Activated T-cell treated with anti-CD3 and anti-CD28 coated beads, Interleukin-2, amount 50 U/mL, for 4 hours (primary cell): ENCODE measurements around the gene SFMBT2. TPM values are rescaled to one million over a fixed set of nuclear protein-coding genes. Genes with fewer than 3 reads are reported as not detected.
A peak's percentile ranks its signal among the peaks of the same experiment; 100 is the strongest.
"Not testable (repeated sequence)": the region's sequence is repeated elsewhere in the genome, so short reads cannot be mapped to it uniquely, and the experiment has no call there.

ENCODE experiments used
- ATAC-seq, 2 donors: fragments of 200-7000 bp; cut with Tn5 transposase; one replicate each; pipeline ENCODE4 v1.10.0; 2021
- DNase-seq: peaks from one replicate; pipeline ENCODE4 v3.0.0-alpha.2; 2020
- H3K27me3 Mint-ChIP-seq: one replicate; pipeline ENCODE4 v1.8.0; 2021; ENCODE audit warnings: low read depth, mixed read lengths
- H3K36me3 Mint-ChIP-seq: one replicate; pipeline ENCODE4 v1.8.0; 2022; ENCODE audit warnings: mixed read lengths; ENCODE audit not compliant: insufficient read depth
- H3K4me1 Mint-ChIP-seq: one replicate; pipeline ENCODE4 v1.8.0; 2021; ENCODE audit warnings: low read depth, mixed read lengths
- H3K4me3 Mint-ChIP-seq: one replicate; pipeline ENCODE4 v1.8.0; 2021; ENCODE audit warnings: mild to moderate bottlenecking, moderate library complexity, mixed read lengths
- H3K9me3 Mint-ChIP-seq: one replicate; pipeline ENCODE4 v1.8.0; 2021; ENCODE audit warnings: mixed read lengths
- total RNA-seq, 3 donors: library from RNA; stranded (reverse); gene quantifications; one replicate each; pipeline ENCODE4 v1.2.1, GENCODE V29; 2021

Gene SFMBT2
- total RNA-seq, 3 donors from 2014 or later, result 16.4 to 22.0 (median 20.6) TPM

DNA sequence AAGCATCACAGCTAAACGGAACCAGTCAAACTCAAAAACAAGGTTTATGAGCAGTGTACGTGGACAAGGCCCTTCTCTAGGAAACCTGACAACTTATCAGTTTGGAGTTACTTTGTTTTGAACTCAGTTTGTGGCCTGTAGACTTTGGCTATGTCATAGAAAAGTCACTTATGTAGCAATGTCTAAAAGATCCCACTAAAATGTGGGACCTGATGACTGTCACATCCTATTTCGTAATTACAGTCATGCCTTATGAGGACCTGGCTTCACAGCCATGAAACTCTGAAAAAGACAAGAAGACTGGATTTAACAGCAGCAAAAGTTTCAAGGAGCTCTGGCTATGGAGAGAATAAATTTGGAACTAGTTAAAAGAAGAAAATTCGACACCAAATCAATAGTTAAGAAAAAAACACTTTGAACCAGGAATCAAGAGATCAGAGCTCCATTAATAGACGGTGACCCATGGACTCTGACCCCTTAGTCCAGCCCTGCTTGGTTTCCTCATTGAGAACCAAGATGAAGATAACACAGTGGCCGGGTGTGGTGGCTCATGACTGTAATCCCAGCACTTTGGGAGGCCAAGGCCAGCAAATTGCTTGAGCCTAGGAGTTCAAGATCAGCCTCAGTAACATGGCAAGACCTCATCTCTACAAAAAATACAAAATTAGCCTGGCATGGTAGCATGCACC lies 204.3 kb downstream of the SFMBT2 start:
- Mint-ChIP-seq H3K27me3 (no peaks in the 10 kb centered on the region), H3K4me1 (peaks cover 2% of the 10 kb centered on the region), H3K9me3 (no peaks in the 10 kb centered on the region), H3K4me3 (no peak overlapping the region), H3K36me3 (peaks cover 42% of the 10 kb centered on the region)
- no peak for DNase-seq
- no peak for ATAC-seq

DNA sequence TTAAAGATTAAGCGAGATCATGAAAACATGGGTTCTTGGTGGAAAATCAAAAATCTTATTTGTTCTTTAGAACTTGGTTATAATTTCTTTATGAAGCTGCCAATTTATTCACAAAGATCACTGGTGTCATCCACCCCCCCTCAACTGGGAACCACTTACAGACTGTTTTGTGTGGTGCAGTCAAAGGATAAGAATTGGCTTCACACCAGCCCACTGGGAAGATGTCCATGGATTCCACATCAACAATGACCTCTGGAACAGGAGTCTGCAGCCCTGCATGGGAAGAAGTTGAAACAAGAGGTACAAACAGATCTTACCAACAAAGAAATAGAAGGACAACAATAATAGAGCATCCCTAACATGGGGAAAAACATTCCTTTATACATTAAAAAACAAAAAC lies 205.2 kb downstream of the SFMBT2 start:
- peaks cover 44% of the 10 kb centered on the region for H3K36me3 Mint-ChIP-seq
- DNase-seq (no peak), ATAC-seq (no peak)
- no peaks in the 10 kb centered on the region for H3K9me3 Mint-ChIP-seq
- no peak overlapping the region for H3K4me3 Mint-ChIP-seq
- H3K4me1 Mint-ChIP-seq, result peaks cover 2% of the 10 kb centered on the region
- H3K27me3 Mint-ChIP-seq, result no peaks in the 10 kb centered on the region

DNA sequence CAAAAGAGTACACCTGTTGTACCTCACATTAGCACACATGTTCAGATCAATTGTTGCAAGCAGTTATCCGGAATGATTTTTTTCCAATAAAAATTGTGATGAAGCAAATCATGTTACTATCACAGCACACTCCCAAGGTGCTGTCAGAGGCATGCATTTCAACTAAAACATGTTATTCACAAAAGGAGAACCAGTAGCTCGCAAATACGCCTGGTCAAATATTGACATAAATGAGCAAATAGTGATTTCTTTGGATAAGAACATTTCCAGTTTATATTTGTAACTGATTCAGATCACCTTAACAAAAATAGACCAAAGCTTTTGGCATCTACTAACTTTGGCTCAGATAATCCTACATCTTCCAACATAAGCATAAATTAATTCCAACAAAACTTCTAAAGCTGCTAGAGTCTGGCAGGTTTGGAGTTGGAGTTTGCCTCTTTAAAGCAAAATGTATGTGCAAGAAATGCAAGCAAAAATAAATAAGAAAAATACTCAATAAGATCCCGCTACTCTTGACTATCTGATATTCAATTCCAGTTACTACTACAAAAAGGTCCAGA lies 208.0 kb downstream of the SFMBT2 start:
- H3K36me3 Mint-ChIP-seq, result peaks cover 43% of the 10 kb centered on the region
- DNase-seq (no peak), ATAC-seq (no peak)
- no peaks in the 10 kb centered on the region for H3K27me3 Mint-ChIP-seq
- no peaks in the 10 kb centered on the region for H3K9me3 Mint-ChIP-seq
- H3K4me3 Mint-ChIP-seq, result no peak overlapping the region
- no peaks in the 10 kb centered on the region for H3K4me1 Mint-ChIP-seq

- Mint-ChIP-seq H3K4me1 (peaks cover 32% of the 10 kb centered on the region), H3K27me3 (no peaks in the 10 kb centered on the region), H3K36me3 (peaks cover 62% of the 10 kb centered on the region), H3K9me3 (peaks cover 6% of the 10 kb centered on the region), H3K4me3 (no peak overlapping the region)
- no peak for ATAC-seq
- no peak for DNase-seq
These were observed 211.6 kb downstream of the SFMBT2 start for GRCh38 chr10:7199152-7199760.

DNA sequence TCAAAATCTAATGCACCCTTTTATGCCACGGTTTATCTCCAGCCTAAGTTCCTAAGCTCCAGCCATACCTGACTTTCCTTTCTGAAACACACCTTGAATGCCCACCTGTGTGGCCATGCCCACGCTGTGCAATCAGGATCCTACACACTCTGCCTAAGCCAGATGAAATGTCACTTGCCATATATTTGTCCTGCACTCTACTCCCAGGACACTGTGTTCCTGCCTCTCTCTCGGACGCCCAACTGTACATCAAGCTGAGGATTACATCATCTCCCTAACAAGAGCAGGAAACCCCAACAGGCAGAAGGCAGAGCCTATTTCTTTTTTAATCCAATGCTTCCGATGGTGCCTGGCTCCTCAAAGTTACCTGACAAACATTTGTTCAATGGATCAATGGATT lies 214.6 kb downstream of the SFMBT2 start:
- ATAC-seq (no peak), DNase-seq (no peak)
- Mint-ChIP-seq H3K4me1 (peaks cover 60% of the 10 kb centered on the region), H3K27me3 (no peaks in the 10 kb centered on the region), H3K4me3 (no peak overlapping the region), H3K36me3 (peaks cover 52% of the 10 kb centered on the region), H3K9me3 (peaks cover 8% of the 10 kb centered on the region)

DNA sequence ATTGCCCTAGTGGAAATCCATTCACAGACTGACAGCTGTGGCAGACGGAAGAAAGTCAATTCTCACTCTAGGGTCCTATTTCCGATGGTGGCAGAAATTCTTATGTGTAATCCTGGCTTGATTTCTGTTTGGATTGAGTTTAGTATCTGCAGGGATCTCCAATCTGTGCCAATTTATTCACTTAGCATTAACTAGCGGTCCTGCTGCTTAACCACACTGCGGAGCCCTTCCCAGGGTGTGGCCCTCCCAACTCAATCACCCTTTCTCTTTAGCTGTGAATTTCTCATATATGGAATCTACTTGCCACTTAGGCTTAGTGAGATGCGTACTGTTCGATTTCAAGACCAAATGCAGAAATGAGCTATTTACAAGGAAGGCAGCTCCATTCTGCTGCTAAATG lies 215.7 kb downstream of the SFMBT2 start:
- peaks cover 52% of the 10 kb centered on the region for H3K36me3 Mint-ChIP-seq
- no peak overlapping the region for H3K4me3 Mint-ChIP-seq
- H3K27me3 Mint-ChIP-seq, result no peaks in the 10 kb centered on the region
- no peak for ATAC-seq
- peaks cover 69% of the 10 kb centered on the region for H3K4me1 Mint-ChIP-seq
- peaks cover 9% of the 10 kb centered on the region for H3K9me3 Mint-ChIP-seq
- DNase-seq, result no peak

DNA sequence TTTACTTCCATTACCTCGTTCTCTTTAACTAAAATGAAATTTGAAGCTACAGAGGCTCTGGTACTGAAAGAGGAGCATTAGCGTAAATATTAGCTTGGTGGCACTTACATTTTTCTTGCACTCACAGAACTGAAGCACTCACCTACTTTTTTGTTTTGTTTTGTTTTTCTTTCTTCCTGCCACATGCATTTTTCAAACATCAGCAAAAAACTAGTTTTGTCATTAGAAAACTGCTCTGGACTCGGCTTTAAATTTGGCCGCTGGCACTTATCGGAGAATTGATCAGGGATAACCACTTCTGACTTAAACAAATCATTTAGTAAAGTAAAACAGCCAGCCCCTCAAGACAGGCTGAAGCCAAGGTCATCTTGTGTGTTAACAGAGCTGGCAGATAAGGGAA lies 216.3 kb downstream of the SFMBT2 start:
- Mint-ChIP-seq H3K36me3 (peaks cover 48% of the 10 kb centered on the region), H3K27me3 (no peaks in the 10 kb centered on the region), H3K4me3 (no peak overlapping the region), H3K4me1 (peaks cover 71% of the 10 kb centered on the region), H3K9me3 (peaks cover 9% of the 10 kb centered on the region)
- DNase-seq (no peak), ATAC-seq (no peak)

DNA sequence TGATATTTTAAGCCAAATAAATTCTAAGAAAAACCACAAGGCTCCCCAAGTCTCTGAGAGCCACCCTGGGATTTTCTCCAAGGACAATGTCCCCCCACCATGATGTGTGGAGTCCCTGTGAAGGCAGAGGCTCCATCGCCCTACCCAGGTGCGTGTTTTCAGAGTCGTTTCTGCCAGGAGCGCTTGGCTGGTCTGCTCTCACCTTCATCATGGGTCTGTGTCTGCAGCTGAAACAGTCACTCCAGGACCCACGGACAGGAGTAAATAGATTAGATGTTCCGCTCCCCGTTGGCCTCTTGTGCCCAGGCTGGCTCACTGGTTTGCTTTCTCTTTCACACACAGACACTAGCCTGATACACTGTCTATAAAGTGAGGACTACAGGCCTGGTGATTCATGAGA lies 217.5 kb downstream of the SFMBT2 start:
- H3K27me3 Mint-ChIP-seq, result no peaks in the 10 kb centered on the region
- ATAC-seq (peak; percentile 79 to 81), DNase-seq (peak; percentile 23)
- peak overlapping the region; percentile 61 for H3K4me3 Mint-ChIP-seq
- peaks cover 74% of the 10 kb centered on the region for H3K4me1 Mint-ChIP-seq
- peaks cover 52% of the 10 kb centered on the region for H3K36me3 Mint-ChIP-seq
- H3K9me3 Mint-ChIP-seq, result peaks cover 9% of the 10 kb centered on the region

- Mint-ChIP-seq H3K27me3 (no peaks in the 10 kb centered on the region), H3K9me3 (peaks cover 9% of the 10 kb centered on the region), H3K4me3 (peak overlapping the region; percentile 61), H3K4me1 (peaks cover 75% of the 10 kb centered on the region), H3K36me3 (peaks cover 49% of the 10 kb centered on the region)
- peak; percentile 63 for DNase-seq
- peak; percentile 84 to 86 for ATAC-seq
These were observed 217.9 kb downstream of the SFMBT2 start for GRCh38 chr10:7192831-7193361.

DNA sequence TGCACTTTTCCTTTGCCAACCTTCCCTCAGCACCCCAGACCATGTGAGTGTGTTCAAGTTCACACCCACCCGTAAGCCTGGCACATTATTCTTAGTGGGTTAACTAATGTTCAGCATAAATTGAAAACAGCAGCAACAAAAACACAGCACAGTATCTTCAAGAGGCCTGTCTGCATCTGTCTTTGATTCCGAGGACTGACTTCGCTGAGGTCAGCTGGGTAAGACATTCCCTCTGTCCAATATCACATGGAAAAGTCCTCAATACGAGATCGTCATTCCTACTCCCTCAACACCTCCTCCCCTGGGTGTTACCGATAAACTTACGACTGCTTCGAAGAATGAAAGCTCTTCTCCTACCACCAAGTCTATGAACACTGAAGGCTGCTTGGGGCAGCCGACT lies 218.8 kb downstream of the SFMBT2 start:
- Mint-ChIP-seq H3K27me3 (no peaks in the 10 kb centered on the region), H3K9me3 (peaks cover 9% of the 10 kb centered on the region), H3K4me1 (peaks cover 77% of the 10 kb centered on the region), H3K36me3 (peaks cover 48% of the 10 kb centered on the region), H3K4me3 (peak overlapping the region; percentile 61)
- DNase-seq (no peak), ATAC-seq (no peak)

DNA sequence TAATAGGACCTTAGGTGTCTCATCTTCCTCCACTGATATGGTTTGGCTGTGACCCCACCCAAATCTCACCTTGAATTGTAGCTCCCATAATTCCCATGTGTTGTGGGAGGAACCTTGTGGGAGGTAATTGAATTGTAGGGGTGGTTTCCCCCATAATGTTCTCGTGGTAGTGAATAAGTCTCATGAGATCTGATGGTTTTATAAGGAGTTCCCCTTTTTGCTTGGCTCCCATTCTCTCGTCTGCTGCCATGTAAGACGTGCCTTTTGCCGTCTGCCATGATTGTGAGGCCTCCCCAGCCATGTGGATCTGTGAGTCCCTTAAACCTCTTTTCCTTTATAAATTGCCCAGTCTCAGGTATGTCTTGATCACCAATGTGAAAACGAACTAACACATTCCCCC lies 220.1 kb downstream of the SFMBT2 start:
- Mint-ChIP-seq H3K36me3 (peaks cover 42% of the 10 kb centered on the region), H3K4me1 (peaks cover 72% of the 10 kb centered on the region)
- ATAC-seq, H3K27me3 Mint-ChIP-seq, DNase-seq, H3K9me3 Mint-ChIP-seq, H3K4me3 Mint-ChIP-seq: not testable (repeated sequence)

- ATAC-seq (no peak), DNase-seq (no peak)
- Mint-ChIP-seq H3K27me3 (no peaks in the 10 kb centered on the region), H3K4me3 (no peak overlapping the region), H3K4me1 (peaks cover 72% of the 10 kb centered on the region), H3K36me3 (peaks cover 40% of the 10 kb centered on the region), H3K9me3 (peaks cover 10% of the 10 kb centered on the region)
These were observed 220.9 kb downstream of the SFMBT2 start for GRCh38 chr10:7189909-7190308.

DNA sequence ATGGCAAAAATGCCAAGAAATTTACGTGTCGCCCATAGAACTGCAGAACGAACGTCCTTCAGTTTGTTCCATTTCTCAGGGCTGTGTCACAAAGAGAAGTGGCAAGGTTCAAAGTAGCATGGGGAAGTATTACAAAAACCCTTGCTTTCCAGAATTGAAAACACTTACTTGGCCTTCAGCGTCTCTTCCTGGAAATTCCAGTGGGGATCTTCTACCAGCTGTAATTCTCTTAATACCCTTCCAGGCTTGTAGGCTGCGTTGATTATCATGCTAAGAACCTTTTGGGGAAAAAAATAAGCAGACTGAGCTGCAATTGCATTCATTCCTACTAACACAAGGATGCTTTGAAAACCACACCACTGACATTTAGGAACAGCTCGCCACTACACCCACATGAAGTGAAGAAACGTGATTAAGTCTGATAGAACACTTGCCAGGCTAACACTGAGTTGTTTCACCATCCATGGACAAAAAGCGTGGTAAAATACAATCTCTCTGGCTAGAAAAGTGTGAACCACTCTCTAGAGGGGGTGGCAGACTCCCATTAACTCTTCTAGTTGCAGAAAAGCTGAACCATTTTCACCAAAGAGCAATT lies 222.3 kb downstream of the SFMBT2 start:
- H3K27me3 Mint-ChIP-seq, result no peaks in the 10 kb centered on the region
- H3K4me3 Mint-ChIP-seq, result no peak overlapping the region
- peaks cover 14% of the 10 kb centered on the region for H3K9me3 Mint-ChIP-seq
- no peak for ATAC-seq
- peaks cover 49% of the 10 kb centered on the region for H3K36me3 Mint-ChIP-seq
- peaks cover 70% of the 10 kb centered on the region for H3K4me1 Mint-ChIP-seq
- no peak for DNase-seq

DNA sequence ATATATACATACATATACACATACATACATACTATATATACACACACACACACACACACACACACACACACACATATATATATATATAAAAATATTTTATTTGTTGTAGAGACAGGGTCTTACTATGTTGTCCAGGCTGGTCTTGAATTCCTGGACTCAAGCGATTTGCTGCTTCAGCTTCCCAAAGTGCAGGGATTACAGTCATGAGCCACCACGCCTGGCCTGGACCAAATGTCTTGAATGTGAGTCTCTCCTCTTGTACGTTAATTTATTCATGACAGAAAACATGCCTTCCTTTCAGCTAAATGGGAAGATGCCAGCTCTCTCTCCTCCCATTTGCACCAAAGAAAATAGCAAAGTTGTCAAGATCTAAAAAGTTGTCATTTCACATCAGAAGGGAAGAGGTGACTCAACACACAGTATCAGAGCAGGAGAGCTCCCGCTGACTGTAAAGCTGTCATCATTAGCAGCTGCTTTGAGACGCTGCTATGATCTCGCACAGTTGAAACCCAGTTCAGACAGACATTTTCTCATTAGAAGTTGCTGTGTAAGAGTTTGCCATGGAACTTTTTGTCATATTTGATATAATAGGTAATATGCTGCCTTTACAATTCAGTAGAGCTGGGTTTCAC lies 224.3 kb downstream of the SFMBT2 start:
- H3K4me1 Mint-ChIP-seq, result peaks cover 54% of the 10 kb centered on the region
- H3K36me3 Mint-ChIP-seq, result peaks cover 57% of the 10 kb centered on the region

More for the DNA sequence above, 224.3 kb downstream of the SFMBT2 start:
- peak; percentile 80 for ATAC-seq
- Mint-ChIP-seq H3K27me3 (no peaks in the 10 kb centered on the region), H3K9me3 (peaks cover 18% of the 10 kb centered on the region), H3K4me3 (no peak overlapping the region)
- no peak for DNase-seq
